Measurements from ENCODE around the gene NBPF1. TPM values are rescaled to one million over a fixed set of nuclear protein-coding genes. Genes with fewer than 3 reads are reported as not detected.
"Not testable (repeated sequence)": the region's sequence is repeated elsewhere in the genome, so short reads cannot be mapped to it uniquely, and the experiment has no call there.

Gene NBPF1
- total RNA-seq, 1 experiment from 2014 or later, result 18.9 TPM

DNA sequence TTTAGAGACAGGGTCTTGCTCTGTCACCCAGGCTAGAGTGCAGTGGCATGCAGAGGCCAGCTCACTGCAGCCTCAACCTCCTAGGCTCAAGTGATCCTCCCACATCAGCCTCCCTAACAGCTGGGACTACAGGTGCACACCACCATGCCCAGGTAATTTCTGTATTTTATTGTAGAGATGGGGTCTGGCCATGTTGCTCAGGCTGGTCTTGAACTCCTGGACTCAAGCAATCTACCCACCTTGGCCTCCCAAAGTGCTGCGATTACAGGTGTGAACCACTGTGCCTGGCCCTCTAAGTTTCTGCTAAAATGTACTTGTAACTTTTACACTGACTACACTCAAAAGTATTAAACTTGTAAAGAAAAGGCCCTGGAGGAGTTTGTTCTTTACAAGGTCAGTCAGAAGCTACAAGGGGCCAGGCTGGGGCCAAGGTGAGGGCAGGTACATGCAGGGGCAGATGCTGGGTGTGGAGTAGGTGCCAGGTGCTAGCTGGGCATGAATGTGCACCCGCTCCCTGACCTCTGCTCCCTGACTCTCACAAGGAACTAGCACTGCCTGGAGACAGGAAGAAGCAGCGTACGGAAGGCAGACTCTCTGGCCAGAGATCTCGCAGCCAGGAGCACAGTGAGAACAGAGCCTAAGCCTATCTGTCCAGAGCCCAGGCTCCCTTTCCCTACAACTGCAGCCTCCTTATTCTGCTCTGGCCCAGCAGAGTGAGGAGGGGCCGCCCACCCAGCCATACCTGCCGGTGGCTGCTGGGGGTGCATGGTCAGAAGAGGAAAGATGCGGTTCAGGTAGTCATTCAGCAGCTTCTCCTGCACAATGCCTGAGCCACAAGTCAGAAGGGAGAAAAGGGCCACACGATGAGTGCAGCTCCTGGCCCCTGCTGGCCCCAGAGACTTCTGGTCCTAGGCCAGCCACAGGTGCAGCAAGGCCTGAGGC lies 28.9 kb upstream of the NBPF1 start:
- not testable (repeated sequence) for DNase-seq (ENCODE audit: low read depth)

- not testable (repeated sequence) for DNase-seq (ENCODE audit: low read depth)
Observed at GRCh38 chr1:16641159-16641975, 28.0 kb upstream of the NBPF1 start.

- DNase-seq (ENCODE audit: low read depth), result not testable (repeated sequence)
Observed at GRCh38 chr1:16639091-16640031, 26.0 kb upstream of the NBPF1 start.

GRCh38 chr1:16637941-16638778 lies 24.8 kb upstream of the NBPF1 start:
- DNase-seq (ENCODE audit: low read depth), result not testable (repeated sequence)

DNA sequence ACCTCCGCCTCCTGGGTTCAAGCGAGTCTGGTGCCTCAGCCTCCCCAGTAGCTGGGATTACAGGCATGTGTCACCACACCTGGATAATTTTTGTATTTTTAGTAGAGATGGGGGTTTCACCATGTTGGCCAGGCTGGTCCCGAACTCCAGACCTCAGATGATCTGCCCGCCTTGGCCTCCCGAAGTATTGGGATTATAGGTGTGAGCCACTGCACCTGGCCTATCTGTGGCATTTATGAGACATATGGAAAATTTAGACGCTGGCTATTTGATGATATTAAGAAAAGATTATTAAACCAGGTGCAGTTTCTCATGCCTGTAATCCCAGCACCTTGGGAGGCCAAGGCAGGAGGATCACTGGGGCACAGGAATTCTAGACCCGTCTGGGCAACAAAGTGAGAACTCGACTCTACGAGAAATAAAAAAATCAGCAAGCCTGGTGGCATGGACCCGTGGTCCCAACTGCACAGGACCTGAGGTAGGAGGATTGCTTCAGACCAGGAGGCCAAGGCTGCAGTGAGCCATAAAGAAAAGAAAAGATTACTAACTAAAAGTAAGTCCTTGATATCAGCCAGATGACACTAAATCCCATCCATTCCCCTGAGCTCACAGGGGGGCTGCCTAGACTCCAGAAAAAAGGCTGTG lies 23.3 kb upstream of the NBPF1 start:
- DNase-seq (ENCODE audit: low read depth), result not testable (repeated sequence)

- not testable (repeated sequence) for DNase-seq (ENCODE audit: low read depth)
Observed at GRCh38 chr1:16635959-16636358, 22.6 kb upstream of the NBPF1 start.

DNA sequence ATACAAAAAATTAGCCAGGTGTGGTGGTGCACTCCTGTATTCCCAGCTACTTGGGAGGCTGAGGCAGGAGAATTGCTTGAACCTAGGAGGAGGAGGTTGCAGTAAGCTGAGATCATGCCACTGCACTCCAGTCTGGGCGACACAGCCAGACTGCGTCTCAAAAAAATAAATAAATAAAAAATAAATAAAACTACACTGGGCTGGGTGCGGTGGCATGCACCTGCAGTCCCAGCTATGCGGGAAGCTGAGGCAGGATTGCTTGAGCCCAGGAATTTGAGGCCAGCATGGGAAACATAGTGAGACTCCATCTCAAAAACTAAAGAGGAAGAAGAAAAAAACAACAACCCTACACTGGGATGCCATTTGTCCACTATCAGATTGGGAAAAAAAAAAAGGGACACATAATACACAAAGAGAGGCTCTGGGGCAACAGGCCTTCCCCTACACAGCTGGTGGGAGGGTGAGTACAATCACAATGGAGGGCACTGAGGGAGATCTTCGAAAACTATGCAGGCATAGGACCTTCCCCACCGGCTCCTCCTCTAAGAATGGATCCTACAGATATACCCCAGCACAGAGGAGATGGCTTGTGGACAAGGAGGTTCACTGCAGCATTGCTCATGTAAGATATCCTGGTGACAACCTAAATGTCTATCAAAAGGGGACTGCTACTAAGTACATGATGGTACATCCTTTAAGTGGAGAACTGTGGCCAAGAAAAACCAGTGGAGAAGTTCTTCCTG lies 20.3 kb upstream of the NBPF1 start:
- not testable (repeated sequence) for DNase-seq (ENCODE audit: low read depth)

DNA sequence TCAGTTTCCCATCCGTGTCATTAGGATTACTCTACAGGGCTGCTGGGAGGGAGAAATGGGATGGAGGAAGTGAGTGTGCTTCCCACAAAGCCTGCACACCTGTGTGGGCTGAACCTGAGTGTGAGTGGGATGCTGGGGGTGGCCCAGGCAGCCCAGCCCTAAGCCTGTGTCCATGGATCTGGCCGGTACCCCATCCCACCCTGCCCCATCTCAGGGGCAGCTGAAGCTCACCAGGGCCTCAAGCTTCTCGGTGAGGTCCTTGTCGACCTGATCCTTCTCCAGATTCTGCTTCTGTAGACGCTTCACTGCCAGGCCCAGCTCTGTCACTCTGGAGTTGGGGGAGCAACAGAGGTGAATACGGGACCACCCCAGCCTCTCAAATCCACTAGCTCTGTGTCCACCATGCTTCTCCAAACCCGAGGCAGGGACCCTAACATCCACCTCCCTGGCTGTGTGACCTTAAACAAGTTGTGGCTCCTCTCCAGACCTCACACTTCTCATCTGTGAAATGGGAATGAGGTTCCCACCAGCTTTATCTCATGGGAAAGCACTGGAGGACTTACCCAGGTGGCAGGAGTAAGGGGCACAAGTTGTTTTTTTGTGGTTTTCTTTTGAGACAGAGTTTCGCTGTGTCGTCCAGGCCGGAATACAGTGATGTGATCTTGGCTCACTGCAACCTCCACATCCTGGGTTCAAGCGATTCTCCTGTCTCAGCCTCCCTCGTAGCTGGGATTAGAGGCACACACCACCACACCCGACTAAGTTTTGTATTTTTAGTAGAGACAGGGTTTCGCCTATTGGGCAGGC lies 18.9 kb upstream of the NBPF1 start:
- DNase-seq (ENCODE audit: low read depth), result not testable (repeated sequence)

GRCh38 chr1:16631248-16632043 lies 18.1 kb upstream of the NBPF1 start:
- no peak for DNase-seq (ENCODE audit: low read depth)

GRCh38 chr1:16630661-16631247 lies 17.4 kb upstream of the NBPF1 start:
- no peak for DNase-seq (ENCODE audit: low read depth)

DNA sequence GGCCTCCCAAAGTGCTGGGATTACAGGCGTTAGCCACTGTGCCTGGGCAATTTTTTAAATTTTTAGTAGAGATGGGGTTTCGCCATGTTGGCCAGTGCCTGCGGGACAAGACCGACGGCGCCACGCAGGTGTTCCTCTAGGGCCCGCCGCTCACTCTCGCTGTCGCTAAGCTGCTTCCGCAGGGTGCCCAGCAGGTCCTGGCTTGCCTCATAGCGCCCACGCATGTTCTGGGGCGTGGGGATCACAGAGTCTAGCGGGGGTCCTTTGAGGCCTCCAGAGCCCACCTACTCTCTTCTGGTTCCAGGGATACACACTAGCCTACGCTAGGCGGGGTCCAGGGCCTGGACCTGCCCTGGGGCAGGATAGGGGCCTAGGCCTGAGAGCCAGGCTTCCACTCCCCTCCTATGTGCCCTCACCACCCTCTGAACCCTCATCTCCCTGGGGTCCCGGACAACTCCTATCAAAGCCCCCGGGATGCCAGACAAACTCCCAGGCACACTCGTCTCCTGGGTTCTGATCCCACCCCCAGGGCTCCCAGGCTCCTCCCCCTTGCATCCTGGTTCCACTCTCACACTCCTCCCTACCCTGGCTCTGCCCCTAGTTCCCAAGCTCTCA lies 16.7 kb upstream of the NBPF1 start:
- not testable (repeated sequence) for DNase-seq (ENCODE audit: low read depth)

- no peak for DNase-seq (ENCODE audit: low read depth)
Observed at GRCh38 chr1:16628361-16629111, 15.2 kb upstream of the NBPF1 start.

DNA sequence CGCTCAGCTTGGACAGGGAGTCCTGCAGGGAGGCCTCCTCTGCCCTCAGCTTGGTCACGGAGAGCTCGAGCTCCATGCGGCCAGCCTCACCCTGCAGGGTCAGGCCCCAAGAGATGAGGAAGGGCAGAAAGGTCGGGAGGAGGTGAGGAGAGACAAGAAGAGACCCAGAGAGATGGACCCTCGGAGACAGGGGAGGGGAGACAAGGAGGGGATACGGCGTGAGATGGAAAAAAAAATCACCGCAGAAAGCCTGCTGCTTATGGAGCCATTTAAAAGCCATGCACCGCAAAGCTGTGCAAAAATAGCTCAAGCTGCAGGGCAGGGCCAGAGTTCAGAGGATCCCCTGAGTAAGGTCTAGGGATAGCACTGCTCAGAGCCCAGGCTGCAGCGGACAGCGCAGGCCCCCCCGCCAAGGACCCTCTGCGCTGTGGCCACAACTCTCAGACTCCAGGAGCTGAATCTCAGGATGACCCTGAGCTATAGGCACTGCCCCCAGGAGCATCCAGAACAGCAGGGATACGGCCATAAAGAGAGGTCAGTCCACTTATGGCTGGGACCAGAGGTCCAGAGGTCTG lies 13.1 kb upstream of the NBPF1 start:
- DNase-seq (ENCODE audit: low read depth), result not testable (repeated sequence)

DNA sequence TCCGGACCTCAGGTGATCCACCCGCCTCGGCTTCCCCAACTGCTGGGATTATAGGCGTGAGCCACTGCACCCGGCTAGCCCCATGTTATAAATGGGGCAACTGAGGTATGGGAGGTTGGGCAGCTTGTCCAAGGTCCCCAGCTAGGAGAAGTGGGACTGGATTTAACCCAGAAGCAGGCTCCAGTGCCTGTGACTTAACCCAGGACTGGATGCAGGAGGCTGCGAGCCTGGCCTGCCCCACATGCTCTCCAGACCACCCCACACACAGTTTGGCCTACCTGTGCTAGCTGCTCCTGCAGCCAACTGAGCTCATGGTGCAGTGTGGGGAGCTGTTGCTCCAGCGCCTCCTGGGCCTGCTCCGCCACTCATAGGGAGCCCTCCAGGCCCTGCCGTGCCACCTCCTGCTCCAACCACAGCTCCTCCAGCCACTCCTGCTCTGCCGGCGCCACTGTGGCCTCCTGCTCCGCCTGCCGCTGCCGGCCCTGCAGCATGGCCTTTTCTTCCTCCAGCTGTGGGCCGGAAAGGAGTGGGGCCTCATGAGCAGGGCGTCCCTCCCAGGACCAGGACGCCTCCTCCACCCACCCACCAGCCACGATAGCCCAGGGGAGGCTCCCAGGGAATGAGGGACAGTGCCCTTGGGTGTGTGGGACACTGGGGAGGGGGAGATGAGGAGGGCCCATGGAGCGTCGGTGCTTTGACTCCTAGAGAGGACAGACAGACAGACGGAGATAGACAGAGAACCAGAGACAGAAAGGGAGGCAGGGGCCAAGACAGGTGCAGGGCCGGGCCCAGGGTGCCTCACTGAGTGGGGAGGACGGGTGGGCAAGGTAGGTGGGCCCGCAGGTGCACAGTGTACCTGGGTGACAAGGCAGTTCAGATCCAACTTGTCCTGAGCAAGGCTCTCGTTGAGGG lies 12.4 kb upstream of the NBPF1 start:
- DNase-seq (ENCODE audit: low read depth), result no peak

All from RPMI7951 (cell line).